Measurements from ENCODE around the gene SEPTIN8.

DNA sequence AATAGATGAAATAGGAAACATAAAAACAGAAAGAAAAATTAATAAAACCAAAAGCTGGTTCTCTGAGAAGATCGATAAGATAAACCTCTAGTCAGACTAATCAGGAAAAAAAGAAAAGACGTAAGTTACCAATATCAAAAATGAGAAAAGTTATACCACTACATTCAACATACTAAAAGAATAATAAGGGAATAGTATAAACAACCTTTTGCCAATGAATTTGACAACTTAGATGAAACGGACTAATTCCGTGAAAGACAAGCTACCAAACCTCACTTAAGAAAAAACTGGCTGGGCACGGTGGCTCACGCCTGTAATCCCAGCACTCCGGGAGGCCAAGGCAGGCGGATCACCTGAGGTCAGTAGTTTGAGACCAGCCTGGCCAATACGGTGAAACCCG, 47.1 kb downstream of the SEPTIN8 start:
- TF ChIP-seq, protein P1, sequence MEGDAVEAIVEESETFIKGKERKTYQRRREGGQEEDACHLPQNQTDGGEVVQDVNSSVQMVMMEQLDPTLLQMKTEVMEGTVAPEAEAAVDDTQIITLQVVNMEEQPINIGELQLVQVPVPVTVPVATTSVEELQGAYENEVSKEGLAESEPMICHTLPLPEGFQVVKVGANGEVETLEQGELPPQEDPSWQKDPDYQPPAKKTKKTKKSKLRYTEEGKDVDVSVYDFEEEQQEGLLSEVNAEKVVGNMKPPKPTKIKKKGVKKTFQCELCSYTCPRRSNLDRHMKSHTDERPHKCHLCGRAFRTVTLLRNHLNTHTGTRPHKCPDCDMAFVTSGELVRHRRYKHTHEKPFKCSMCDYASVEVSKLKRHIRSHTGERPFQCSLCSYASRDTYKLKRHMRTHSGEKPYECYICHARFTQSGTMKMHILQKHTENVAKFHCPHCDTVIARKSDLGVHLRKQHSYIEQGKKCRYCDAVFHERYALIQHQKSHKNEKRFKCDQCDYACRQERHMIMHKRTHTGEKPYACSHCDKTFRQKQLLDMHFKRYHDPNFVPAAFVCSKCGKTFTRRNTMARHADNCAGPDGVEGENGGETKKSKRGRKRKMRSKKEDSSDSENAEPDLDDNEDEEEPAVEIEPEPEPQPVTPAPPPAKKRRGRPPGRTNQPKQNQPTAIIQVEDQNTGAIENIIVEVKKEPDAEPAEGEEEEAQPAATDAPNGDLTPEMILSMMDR (IDR thresholded peaks at IDR 0.05 in 8 of 11, conservative IDR thresholded peaks at IDR 0.05 in 3 of 11): no peak
- TF ChIP-seq POLR2A (IDR thresholded peaks at IDR 0.05): no peak
- no peak for TF ChIP-seq POLR2AphosphoS5 (IDR thresholded peaks at IDR 0.05)
